ENCODE results near the gene TMEM131L. TPM values are rescaled to one million over a fixed set of nuclear protein-coding genes. Genes with fewer than 3 reads are reported as not detected.

TMEM131L gene
- total RNA-seq, 1 experiment from 2014 or later, result 14.6 TPM

DNA sequence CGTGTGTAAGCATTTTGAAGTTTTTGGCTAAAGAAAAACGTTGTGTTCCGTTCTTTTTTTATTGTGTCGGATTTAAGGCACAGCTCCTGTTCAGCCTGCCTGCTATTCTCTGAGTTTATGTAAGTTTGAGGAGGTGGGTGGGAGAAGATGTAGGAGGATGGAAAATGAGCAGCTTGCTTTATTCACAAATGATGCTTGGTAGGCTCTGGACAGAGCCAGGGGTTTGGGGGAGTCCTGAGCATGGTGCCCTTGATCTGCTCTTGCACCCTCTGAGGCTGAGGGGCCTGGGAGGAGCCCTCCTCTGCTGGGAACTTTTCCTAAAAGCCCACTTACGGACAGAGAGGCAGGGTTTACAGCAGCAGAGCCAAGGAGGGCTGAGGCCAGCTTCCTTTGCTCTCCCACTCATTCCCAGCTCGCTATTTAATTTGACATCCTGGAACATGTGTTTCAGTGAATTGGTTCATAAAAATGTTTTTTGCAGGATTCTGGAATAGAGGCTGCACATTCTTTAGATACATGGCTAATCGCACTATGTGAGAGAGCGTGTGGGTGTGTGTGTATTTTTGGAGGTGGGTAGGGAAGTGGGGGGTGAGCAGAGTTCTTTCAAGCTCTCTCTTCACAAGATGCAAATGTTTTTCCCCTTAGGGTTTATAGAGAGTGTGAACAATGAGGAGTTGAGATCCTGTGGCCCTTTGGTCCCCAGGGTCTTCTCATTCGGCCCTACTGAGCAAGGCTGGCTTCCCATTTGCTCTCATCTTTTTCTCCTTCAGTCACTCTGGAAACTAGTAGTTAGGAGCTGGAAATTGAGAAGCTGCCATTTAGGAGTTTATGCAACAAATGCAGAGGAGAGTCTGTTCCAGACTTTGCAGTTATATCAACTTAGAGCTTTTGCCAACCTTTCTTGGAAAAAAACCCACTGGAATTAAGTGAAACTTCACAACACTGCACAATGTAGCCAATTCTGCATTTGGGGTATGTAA is 32.1 kb downstream of the TMEM131L start:
- H3K18ac ChIP-seq (ENCODE audit: insufficient read length, low read depth, low read length), result no peak overlapping the region
- H3K9ac ChIP-seq (ENCODE audit: extremely low read depth, insufficient read length, low read length), result no peak overlapping the region
- peaks cover 3% of the 10 kb centered on the region; the same call in 1 of the 2 replicates for H3K79me2 ChIP-seq (ENCODE audit: insufficient read depth, low read length)
- no peak overlapping the region for H2AK5ac ChIP-seq (ENCODE audit: insufficient read length, low read length)
- H3K36me3 Mint-ChIP-seq (ENCODE audit: insufficient read depth in 1 of 3, low read depth in 3 of 3), result 0 out of 7 replicates have a peak, but pooled peaks cover 0 to 2% (median 0%) of the 10 kb centered on the region in 3 experiments
- H2BK20ac ChIP-seq (ENCODE audit: low read depth, low read length, poor library complexity, severe bottlenecking), result no peak overlapping the region
- H3K4me2 ChIP-seq (ENCODE audit: insufficient read depth, insufficient read length, low read length), result no peak overlapping the region
- TF ChIP-seq, protein P1, sequence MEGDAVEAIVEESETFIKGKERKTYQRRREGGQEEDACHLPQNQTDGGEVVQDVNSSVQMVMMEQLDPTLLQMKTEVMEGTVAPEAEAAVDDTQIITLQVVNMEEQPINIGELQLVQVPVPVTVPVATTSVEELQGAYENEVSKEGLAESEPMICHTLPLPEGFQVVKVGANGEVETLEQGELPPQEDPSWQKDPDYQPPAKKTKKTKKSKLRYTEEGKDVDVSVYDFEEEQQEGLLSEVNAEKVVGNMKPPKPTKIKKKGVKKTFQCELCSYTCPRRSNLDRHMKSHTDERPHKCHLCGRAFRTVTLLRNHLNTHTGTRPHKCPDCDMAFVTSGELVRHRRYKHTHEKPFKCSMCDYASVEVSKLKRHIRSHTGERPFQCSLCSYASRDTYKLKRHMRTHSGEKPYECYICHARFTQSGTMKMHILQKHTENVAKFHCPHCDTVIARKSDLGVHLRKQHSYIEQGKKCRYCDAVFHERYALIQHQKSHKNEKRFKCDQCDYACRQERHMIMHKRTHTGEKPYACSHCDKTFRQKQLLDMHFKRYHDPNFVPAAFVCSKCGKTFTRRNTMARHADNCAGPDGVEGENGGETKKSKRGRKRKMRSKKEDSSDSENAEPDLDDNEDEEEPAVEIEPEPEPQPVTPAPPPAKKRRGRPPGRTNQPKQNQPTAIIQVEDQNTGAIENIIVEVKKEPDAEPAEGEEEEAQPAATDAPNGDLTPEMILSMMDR (conservative IDR thresholded peaks at IDR 0.05), result no peak
- H3K79me1 ChIP-seq (ENCODE audit: insufficient read depth, low read depth, low read length, poor library complexity, severe bottlenecking), result no peaks in the 10 kb centered on the region
- H3K9me3 ChIP-seq (ENCODE audit: control insufficient read depth, low read depth, low read length), result no peaks in the 10 kb centered on the region
- no peak overlapping the region for H4K5ac ChIP-seq (ENCODE audit: insufficient read length, low read depth, low read length)
- peaks cover 46 to 48% of the 10 kb centered on the region in 2 experiments for H3K4me1 Mint-ChIP-seq
- no CpG with 5 or more reads among the region's 9 CpGs for WGBS (ENCODE audit: extremely low coverage, insufficient read length, low lambda C conversion rate)
- no peak overlapping the region for H3K56ac ChIP-seq (ENCODE audit: insufficient read length, low read depth, low read length)
- no peaks in the 10 kb centered on the region for H4K20me1 ChIP-seq (ENCODE audit: control insufficient read depth, insufficient read depth, insufficient read length)
- H4K91ac ChIP-seq (ENCODE audit: insufficient read length, low read depth, low read length), result no peak overlapping the region
- no peak overlapping the region for H3K27ac ChIP-seq (ENCODE audit: insufficient read length, low read depth, low read length)
- H2BK5ac ChIP-seq (ENCODE audit: insufficient read length, low read length), result no peak overlapping the region
- H3K4me1 ChIP-seq (ENCODE audit: insufficient read depth, low read length), result peaks cover 3% of the 10 kb centered on the region; the same call in 1 of the 2 replicates
- no peak overlapping the region for H3T11ph ChIP-seq (ENCODE audit: low read length)
- H3K4me3 Mint-ChIP-seq, result no peak overlapping the region
- H3K9me3 Mint-ChIP-seq, result no peaks in the 10 kb centered on the region
- no peak overlapping the region for H3K23ac ChIP-seq (ENCODE audit: insufficient read length, low read depth, low read length)
- DNase-seq, result no peak
- H3K27ac Mint-ChIP-seq, result peak overlapping the region in 2 of 3 experiments; percentile 13 to 24; a peak in 3 of 7 replicates
- H3K27me3 ChIP-seq (ENCODE audit: insufficient read depth, low read length), result no peaks in the 10 kb centered on the region
- no peak overlapping the region for H4K8ac ChIP-seq (replicated peaks; ENCODE audit: insufficient read length, low read depth, low read length)
- no peak overlapping the region for H2BK120ac ChIP-seq (ENCODE audit: low read depth, low read length, poor library complexity, severe bottlenecking)
- no peak overlapping the region for H2AFZ ChIP-seq (ENCODE audit: low read length)
- H2BK15ac ChIP-seq (ENCODE audit: low read depth, low read length), result no peak overlapping the region
- H3K14ac ChIP-seq (ENCODE audit: insufficient read depth, low read length), result no peak overlapping the region
- H3K27me3 Mint-ChIP-seq (ENCODE audit: low read depth), result no peaks in the 10 kb centered on the region
- no peak overlapping the region for H3K4ac ChIP-seq (ENCODE audit: low read depth, low read length)
- no peaks in the 10 kb centered on the region for H3K23me2 ChIP-seq (ENCODE audit: insufficient read length, low read depth, low read length, poor library complexity, severe bottlenecking)
- no peak overlapping the region for H2BK12ac ChIP-seq (ENCODE audit: insufficient read length, low read depth, low read length)

All from H9 (cell line).